ENCODE results near the gene MUC4. TPM values are rescaled to one million over a fixed set of nuclear protein-coding genes. Genes with fewer than 3 reads are reported as not detected.
A peak's percentile ranks its signal among the peaks of the same experiment; 100 is the strongest.

Gene MUC4
- total and polyA plus RNA-seq, 9 of the 15 experiments (the other 6 are each of a cell fraction or from before 2014, with no cell fraction given), result under 0.01 to 0.21 (median 0.10) TPM; not detected in 4

GRCh38 chr3:195763843-195764825 is 47.6 kb downstream of the MUC4 start (continued):
- TF ChIP-seq CBFA2T2 (conservative IDR thresholded peaks at IDR 0.05), result peak; percentile 31
- no peak for TF ChIP-seq PHF8 (IDR thresholded peaks at IDR 0.05; ENCODE audit: borderline replicate concordance, low read length)
- peak; percentile 69 for TF ChIP-seq USF1 (CRISPR knock-in tag; IDR thresholded peaks at IDR 0.05)
- no peak for TF ChIP-seq CAMTA2 (CRISPR knock-in tag; conservative IDR thresholded peaks at IDR 0.05)
- TF ChIP-seq MGA (IDR thresholded peaks at IDR 0.05), result no peak
- peak; percentile 69 for TF ChIP-seq TFE3 (CRISPR knock-in tag; IDR thresholded peaks at IDR 0.05)
- TF ChIP-seq HDAC6 (IDR thresholded peaks at IDR 0.05; ENCODE audit: low read depth, low read length), result no peak
- peak; percentile 58; the same call in 1 of the 2 replicates for TF ChIP-seq USF2 (CRISPR knock-in tag; IDR thresholded peaks at IDR 0.05)
- no peak for TF ChIP-seq HDAC8 (tag; IDR thresholded peaks at IDR 0.05)

Data from K562 (cell line).